GM12872 (cell line): Measurements from ENCODE around the gene TMEM179.

Experiments used
- CTCF ChIP-seq: IDR thresholded peaks from 3 replicates; pipeline ENCODE4 v1.5.1; 2011; ENCODE audit warnings: low read depth, mild to moderate bottlenecking, low read length, moderate library complexity; ENCODE audit not compliant: insufficient read depth

Gene TMEM179

GRCh38 chr14:104634886-104635570 is 30.5 kb upstream of the TMEM179 start:
- no peak for TF ChIP-seq CTCF

- TF ChIP-seq CTCF, result no peak
Measured at GRCh38 chr14:104634138-104634760, 29.7 kb upstream of the TMEM179 start.

DNA sequence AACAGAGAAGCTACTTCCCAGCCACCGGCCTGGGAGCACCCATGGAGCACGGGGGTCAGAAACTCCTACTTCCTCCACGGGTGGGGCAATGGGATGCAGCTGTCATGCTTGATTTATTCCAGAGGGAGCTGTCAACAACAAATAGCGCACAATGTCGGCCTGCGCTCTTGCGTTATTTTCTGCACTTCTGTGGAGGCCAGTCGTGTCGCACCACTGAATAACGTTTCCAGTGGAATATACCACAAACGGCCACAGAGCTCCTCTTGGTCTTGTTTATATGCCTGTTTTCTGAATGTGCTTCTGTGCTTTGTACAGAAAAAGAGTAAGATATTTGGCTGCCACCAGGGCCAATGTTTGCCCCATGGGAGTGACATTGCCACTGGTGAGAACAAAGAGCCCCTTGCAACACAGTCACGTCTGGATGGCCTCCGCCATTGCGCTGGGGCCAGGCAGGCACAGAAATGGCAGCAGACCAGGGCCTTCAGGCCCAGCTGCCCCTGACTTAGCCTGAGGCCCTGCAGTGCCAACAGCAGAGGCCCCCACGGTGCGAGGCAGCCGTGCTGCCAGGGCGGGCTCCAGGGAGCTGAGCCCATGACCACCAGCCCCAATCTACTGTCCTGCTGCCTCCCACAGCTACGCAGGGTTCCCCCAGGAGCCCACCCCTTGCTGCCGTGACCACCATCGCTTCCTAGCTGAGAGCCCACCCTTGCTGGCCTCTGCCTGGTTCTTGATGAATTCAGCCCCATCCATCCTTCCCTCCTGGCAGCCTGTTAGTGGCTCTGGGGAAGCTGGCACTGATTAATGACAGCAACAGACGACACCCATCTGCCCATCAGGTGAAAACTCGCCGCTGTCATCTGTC is 28.9 kb upstream of the TMEM179 start:
- TF ChIP-seq CTCF, result no peak

DNA sequence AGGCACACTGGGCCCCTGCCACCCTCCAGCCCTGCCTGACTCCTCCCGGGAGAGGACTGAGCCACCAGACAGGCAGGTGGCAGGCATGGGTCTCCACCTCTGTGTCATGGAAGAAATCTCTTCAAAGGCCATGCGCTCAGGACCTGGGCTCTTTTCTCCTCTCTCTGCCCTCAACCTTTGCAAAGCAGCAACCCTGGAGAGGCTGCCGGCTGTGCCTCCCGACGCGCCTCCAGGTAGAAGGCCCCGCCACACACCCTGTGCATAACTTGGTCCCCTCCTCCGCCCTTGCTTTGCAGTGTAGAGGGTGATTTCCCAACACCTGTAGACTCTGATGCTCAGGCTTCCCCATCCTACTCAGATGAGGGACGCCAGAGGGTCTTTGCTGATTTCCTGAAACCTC is 28.2 kb upstream of the TMEM179 start:
- no peak for TF ChIP-seq CTCF

DNA sequence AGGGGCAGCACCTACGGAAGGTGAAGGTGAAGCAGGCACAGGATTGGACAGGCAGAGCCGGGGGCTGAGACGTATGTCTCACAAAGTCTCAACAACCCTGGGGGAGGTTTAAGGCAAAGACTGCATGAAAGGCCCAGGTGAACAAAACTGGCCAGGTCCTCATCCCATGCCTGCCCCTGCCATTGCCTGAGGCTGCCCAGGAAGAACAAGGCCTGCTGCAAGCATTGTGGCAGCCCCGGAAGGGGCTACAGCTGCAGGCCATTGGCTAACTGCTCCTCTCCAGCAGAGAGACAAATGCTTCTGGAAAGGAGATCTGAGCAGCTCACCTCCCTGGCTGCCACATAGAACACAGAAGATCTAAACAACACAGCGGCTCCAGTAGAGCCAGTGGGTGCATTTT is 20.4 kb upstream of the TMEM179 start:
- no peak for TF ChIP-seq CTCF

DNA sequence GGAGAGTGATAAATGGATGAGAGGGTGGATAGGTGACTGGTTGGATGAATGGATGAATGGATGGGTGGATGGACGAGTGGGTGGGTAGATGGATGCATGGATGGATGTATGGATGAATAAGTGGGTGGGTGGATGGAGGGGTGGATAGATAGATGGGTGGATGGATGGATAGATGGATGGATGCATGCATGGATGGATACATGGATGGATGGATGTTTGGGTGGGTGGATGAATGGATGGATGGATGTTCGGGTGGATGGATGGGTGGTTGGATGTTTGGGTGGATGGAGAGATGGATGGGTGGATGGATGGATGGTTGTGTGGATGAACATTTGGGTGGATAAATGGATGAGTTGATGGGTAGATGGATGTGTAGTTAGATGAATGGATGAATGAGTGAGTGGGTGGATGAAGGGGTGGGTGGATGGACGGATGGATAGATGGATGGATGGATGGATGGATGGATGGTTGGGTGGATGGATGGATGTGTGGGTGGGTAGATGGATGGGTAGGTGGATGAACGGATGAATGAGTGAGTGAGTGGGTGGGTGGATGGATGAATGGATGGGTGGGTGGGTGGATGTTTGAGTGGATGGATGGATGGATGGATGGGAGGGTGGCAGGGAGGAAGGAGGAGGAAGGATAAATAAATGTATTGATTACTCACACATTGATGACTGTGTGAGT is 9.7 kb upstream of the TMEM179 start:
- no peak for TF ChIP-seq CTCF

- no peak for TF ChIP-seq CTCF
Measured at GRCh38 chr14:104611881-104612280, 7.3 kb upstream of the TMEM179 start.
